Esophagus squamous epithelium (tissue), 5 donors: ENCODE measurements around the gene PRIMPOL. TPM values are rescaled to one million over a fixed set of nuclear protein-coding genes. Genes with fewer than 3 reads are reported as not detected.

Source experiments
- DNase-seq: peaks from one replicate; lab custom pipeline; 2025; lab: John Stamatoyannopoulos, UW
- H3K27ac ChIP-seq, 4 donors: fragments of 200-600 bp; sonication (generic); one replicate each; pipeline ENCODE4 v1.5.1; 2016 to 2019; ENCODE audit warnings: mild to moderate bottlenecking in 1 of 4
- H3K27me3 ChIP-seq, 4 donors: fragments of 200-600 bp; sonication (generic); 1 replicate in 3 of 4; 2 replicates in 1 of 4; pipeline versions ENCODE4 v1.5.1 to v1.6.0; 2017 to 2021; ENCODE audit warnings: antibody characterized with exemption in 1 of 4
- H3K36me3 ChIP-seq, 3 donors: fragments of 200-600 bp; sonication (generic); one replicate each; pipeline ENCODE4 v1.5.1; 2016 to 2019
- H3K4me1 ChIP-seq, 3 donors: fragments of 200-600 bp; sonication (generic); one replicate each; pipeline ENCODE4 v1.5.1; 2017 to 2019
- H3K4me3 ChIP-seq, 4 donors: fragments of 200-600 bp; sonication (generic); 1 replicate in 3 of 4; 2 replicates in 1 of 4; pipeline ENCODE4 v1.5.1; 2016 to 2019; ENCODE audit warnings: mild to moderate bottlenecking in 2 of 4, moderate library complexity in 1 of 4
- H3K9me3 ChIP-seq, 3 donors: fragments of 200-600 bp; sonication (generic); one replicate each; pipeline ENCODE4 v1.5.1; 2016 to 2019
- POLR2A ChIP-seq, 4 donors: fragments of 450-650 bp; IDR thresholded peaks; one replicate each; pipeline ENCODE4 v1.6.1; 2017; ENCODE audit warnings: antibody characterized with exemption in 4 of 4, mild to moderate bottlenecking in 4 of 4, moderate library complexity in 3 of 4
- WGBS, 2 donors: methylation state at CpG; one replicate each; pipeline ENCODE4 v1.1.5; 2018; 5-methylcytosine and 5-hydroxymethylcytosine counted together
- intact Hi-C: fragments of 100-400 bp; cut with DNase I; formaldehyde crosslinking; loops from one replicate; pipeline ENCODE4 v1.15.0; 2022
- total RNA-seq, 4 donors: library from RNA; depleted of rRNA; stranded (reverse); fragments of >200 nt; gene quantifications; one replicate each; pipeline ENCODE4 v1.1.0, GENCODE V29; 2016
- TF ChIP-seq, protein P1 (sequence below), 6 experiments: fragments of 450-650 bp in 4 of 6; fragments of 200-600 bp in 2 of 6; sonication (generic) in 2 of 6; IDR thresholded peaks; one replicate each; pipeline ENCODE4 v1.5.1; 2016 to 2019; ENCODE audit warnings: antibody characterized with exemption in 6 of 6, mild to moderate bottlenecking in 4 of 6, moderate library complexity in 4 of 6
- donor health status: DM: yes; HTN: yes; CAD: no.

PRIMPOL gene
- total RNA-seq, 4 donors from 2014 or later: 4.5 to 15.6 (median 10.8) TPM

DNA sequence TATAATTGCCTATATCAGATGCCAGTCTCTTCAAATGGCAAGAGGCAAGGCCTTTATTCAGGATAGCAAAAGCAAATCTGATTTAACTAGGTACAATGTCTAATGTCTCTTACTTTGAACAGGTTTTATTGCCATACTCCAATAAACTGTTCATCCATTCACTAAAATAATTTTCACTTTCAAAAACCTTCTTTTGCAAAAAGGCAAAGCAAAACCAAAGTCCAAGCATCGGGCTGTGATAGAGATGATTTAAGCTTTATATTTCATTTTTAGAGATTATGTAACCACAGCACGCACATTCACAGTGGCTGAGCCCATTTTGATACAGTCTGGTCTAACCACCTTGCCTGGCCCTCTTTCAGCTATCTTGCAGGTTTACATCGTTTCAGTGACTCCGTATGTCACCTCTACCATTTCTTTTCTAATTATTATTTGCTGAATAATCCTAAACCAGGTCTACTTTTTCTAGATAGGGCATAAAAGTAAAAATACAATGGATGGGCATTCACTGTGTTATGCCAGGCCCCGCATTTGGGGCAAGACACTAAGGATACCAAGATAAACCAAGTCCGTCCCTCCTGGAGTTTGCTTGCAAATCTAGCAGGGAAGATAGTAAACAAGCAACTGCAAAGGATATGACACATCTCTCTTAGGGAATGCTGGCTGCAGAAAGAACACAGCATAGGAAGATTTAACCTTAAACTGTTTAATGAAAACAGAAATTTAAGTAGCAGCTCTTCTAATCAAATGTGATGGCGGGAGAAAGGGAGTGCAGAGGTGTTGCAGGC, 2.1 kb upstream of the PRIMPOL start:
- WGBS, 2 donors: 43 to 64% methylated on average over 7 of the region's 7 CpGs
- no peak for TF ChIP-seq POLR2A (IDR thresholded peaks at IDR 0.05)
- TF ChIP-seq, protein P1, sequence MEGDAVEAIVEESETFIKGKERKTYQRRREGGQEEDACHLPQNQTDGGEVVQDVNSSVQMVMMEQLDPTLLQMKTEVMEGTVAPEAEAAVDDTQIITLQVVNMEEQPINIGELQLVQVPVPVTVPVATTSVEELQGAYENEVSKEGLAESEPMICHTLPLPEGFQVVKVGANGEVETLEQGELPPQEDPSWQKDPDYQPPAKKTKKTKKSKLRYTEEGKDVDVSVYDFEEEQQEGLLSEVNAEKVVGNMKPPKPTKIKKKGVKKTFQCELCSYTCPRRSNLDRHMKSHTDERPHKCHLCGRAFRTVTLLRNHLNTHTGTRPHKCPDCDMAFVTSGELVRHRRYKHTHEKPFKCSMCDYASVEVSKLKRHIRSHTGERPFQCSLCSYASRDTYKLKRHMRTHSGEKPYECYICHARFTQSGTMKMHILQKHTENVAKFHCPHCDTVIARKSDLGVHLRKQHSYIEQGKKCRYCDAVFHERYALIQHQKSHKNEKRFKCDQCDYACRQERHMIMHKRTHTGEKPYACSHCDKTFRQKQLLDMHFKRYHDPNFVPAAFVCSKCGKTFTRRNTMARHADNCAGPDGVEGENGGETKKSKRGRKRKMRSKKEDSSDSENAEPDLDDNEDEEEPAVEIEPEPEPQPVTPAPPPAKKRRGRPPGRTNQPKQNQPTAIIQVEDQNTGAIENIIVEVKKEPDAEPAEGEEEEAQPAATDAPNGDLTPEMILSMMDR (IDR thresholded peaks at IDR 0.05): no peak
- DNase-seq: no peak

DNA sequence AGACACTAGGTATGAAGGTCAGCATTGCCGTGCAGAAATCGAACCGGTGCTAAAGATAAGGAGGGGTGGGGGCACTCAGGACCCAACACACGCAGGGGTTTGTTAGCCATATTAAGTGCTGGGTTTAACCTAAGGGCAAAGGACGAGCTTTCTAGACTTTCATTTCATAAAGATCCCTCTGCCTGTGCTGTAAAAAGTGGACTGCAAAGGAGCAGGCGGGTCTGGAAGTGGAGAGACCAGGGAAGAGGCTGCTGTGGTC, 1.6 kb upstream of the PRIMPOL start:
- 6 to 9% methylated on average over 6 of the region's 6 CpGs for WGBS, 2 donors
- no peaks in the 10 kb centered on the region for H3K9me3 ChIP-seq
- intact Hi-C loops: loop anchor here (10.0 kb wide), 3 partner anchors 97 to 383 kb away; no protein-coding TSS in a partner anchor
- no peak for DNase-seq
- H3K4me1 ChIP-seq: peaks cover 20 to 54% (median 36%) of the 10 kb centered on the region in 3 donors
- TF ChIP-seq, protein P1 (IDR thresholded peaks at IDR 0.05): no peak
- TF ChIP-seq POLR2A (IDR thresholded peaks at IDR 0.05): no peak
- H3K27me3 ChIP-seq: no peaks in the 10 kb centered on the region
- peak overlapping the region; percentile 77 to 91 (median 89) for H3K4me3 ChIP-seq
- peak overlapping the region; percentile 98 to 100 (median 99) for H3K27ac ChIP-seq
- H3K36me3 ChIP-seq: peaks cover 0 to 17% (median 0%) of the 10 kb centered on the region in 3 donors

More for the DNA sequence above, 2.1 kb upstream of the PRIMPOL start:
- peak overlapping the region; percentile 77 to 91 (median 89) for H3K4me3 ChIP-seq
- peak overlapping the region; percentile 98 to 100 (median 99) for H3K27ac ChIP-seq
- H3K4me1 ChIP-seq: peaks cover 20 to 54% (median 36%) of the 10 kb centered on the region in 3 donors
- H3K9me3 ChIP-seq: no peaks in the 10 kb centered on the region
- H3K27me3 ChIP-seq: no peaks in the 10 kb centered on the region
- H3K36me3 ChIP-seq: peaks cover 0 to 21% (median 0%) of the 10 kb centered on the region in 3 donors
- intact Hi-C loops: loop anchor here (10.0 kb wide), 3 partner anchors 97 to 383 kb away; no protein-coding TSS in a partner anchor

DNA sequence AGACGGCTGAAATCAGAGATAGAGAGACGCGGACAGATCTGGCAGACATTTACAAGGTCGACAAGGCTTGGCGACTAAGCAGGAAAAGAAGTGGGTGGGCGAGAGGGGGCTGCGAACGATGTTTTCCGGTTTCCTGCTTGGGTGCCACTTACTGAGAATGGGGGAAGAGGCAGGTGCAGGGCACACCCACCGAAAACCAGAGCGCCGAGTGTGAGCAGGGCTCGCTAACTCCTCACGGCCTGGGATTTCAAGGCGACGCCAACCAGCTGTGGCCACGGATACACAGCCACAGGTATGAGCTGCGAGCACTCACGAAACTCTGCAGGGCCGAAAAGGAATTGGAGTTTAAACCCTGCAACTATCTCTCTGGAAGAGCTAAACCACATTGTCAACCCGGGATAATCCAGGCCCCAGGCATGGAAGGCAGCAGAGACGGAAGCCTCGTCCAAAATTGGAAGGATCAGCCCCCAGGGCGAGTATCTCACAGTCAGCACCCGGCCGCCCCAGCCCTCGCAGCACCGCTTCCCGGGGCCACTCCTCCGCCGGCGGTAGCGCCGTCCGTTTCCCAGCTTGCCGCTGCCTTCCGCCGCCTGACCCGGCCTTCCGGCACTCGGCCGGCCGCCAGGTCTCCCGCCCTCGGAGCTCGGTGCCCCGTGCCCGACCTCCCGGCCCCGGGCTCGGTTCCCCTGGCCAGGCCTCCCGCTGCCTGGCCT, 1.1 kb upstream of the PRIMPOL start:
- Histone ChIP-seq H3K9me3 (no peaks in the 10 kb centered on the region), H3K4me3 (peak overlapping the region; percentile 77 to 91 (median 89)), H3K27me3 (no peaks in the 10 kb centered on the region), H3K27ac (peak overlapping the region; percentile 98 to 100 (median 99)), H3K4me1 (peaks cover 20 to 54% (median 36%) of the 10 kb centered on the region in 3 donors), H3K36me3 (peaks cover 0 to 14% (median 0%) of the 10 kb centered on the region in 3 donors)
- DNase-seq: peak; percentile 12
- intact Hi-C loops: loop anchor here (10.0 kb wide), 3 partner anchors 96 to 384 kb away; no protein-coding TSS in a partner anchor
- 1% methylated on average over 10 to 21 of the region's 52 CpGs for WGBS, 2 donors
- TF ChIP-seq POLR2A (IDR thresholded peaks at IDR 0.05): no peak
- TF ChIP-seq, protein P1 (IDR thresholded peaks at IDR 0.05): peak in 1 of 6 experiments; percentile 12

DNA sequence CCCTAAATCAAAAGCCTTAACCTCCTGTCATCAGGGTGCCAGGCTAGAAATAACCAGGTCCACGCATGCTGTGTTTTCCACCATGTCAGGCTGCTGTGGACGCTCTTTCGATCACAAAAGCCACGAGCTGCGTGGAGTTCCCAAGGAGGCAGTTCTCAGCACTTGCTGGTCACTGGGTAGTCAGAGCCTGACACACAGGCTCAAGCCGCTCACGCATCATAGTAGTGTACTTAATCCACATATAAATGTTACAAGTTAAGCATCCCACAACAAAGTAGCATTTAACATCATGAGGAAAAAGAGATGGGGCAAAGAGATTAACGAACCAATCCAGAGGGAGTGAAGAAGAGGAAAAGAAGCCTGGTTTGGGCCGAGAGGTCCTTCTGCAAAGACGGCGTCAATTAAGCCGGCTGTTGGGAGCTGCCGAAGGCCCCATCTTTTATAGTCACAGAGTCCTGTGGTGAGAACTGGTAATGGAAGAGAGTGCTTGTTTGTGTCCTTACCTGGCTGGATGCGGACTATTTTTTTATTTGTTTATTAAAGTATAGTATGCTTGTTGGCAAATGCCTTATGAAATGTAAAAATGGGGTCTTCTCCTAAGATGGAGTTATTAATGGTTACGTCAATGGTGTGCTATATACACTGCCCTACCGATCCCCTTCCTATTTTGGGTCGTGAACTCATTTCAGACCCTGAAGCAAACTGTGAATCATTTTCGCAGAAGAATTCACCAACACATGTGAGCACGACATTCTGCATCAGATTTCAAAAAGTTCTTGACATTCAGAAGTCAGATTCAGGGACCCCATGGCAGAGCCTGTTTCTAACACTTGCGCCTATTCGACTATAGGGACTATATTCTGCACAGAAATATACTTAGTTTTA, 675 bp downstream of the PRIMPOL start:
- intact Hi-C loops: loop anchor here (10.0 kb wide), 3 partner anchors 95 to 385 kb away; no protein-coding TSS in a partner anchor
- peak overlapping the region; percentile 96 to 100 (median 98) for H3K27ac ChIP-seq
- 29 to 48% methylated on average over 14 to 20 of the region's 21 CpGs for WGBS, 2 donors
- TF ChIP-seq, protein P1 (IDR thresholded peaks at IDR 0.05): peak in 3 of 6 experiments; percentile 5 to 14 (median 7)
- no peak for TF ChIP-seq POLR2A (IDR thresholded peaks at IDR 0.05)
- no peak for DNase-seq
- H3K9me3 ChIP-seq: no peaks in the 10 kb centered on the region
- H3K4me1 ChIP-seq: peaks cover 20 to 49% (median 36%) of the 10 kb centered on the region in 3 donors
- H3K36me3 ChIP-seq: peaks cover 0 to 7% (median 0%) of the 10 kb centered on the region in 3 donors
- peak overlapping the region; percentile 77 to 91 (median 89) for H3K4me3 ChIP-seq
- H3K27me3 ChIP-seq: no peaks in the 10 kb centered on the region
